Measurements from ENCODE around the gene ARHGAP24. TPM values are rescaled to one million over a fixed set of nuclear protein-coding genes. Genes with fewer than 3 reads are reported as not detected.

The ARHGAP24 gene
- total and polyA plus RNA-seq, 10 of the 15 experiments (the other 5 are each of a cell fraction or from before 2014, with no cell fraction given): 0.10 to 4.2 (median 0.52) TPM

DNA sequence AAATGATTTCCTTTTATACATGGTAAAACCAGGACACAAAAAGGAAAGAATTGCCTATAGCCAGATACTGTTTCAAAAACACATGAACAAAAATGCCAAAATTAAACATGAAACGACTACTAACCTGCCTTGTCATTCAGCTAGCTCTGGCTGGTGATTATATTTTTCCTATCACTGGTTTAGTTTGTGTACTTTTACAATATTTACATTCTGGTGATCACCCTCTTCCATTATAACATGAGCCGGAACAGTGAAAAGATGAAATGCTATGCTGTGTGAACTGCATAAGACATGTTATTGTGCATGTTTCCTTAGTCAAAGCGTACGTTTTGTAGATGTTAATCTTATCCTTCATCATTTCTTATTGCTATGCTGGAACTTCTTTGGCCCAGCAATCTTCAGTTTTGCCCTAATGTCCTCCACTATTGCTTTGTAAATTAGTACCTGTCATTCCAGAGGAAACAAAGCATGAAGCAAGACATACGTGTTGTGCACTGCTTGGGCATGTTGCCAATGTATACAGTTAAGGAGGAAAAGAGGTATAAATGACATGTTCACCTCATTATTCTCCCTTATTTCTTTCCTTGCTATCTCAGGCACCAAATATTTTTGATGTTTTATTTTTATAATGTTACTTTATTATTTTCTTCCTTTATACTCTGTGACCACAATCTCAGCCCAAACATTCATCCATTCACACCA lies 386.3 kb downstream of the ARHGAP24 start:
- ChIA-PET CTCF (interaction anchor here (0.6 kb wide), 1 partner anchor 879 kb away, joined by 3 read pairs; no protein-coding TSS in a partner anchor), SMC1A (ENCODE audit: uncharacterized antibody, unreplicated experiment) (no interaction called here), RAD21 (ENCODE audit: unreplicated experiment) (interaction anchor here (1.6 kb wide), 1 partner anchor 10 kb away, joined by 4 read pairs; no protein-coding TSS in a partner anchor), POLR2A (no interaction called here)
- no peak for ATAC-seq
- intact Hi-C loops (cut with micrococcal nuclease; ENCODE audit: unreplicated experiment): no loop called here
- no peak overlapping the region for H3K4me3 ChIP-seq
- H2AFZ ChIP-seq (ENCODE audit: control insufficient read depth, low read depth, low read length): no peak overlapping the region
- no peaks in the 10 kb centered on the region for H3K4me1 ChIP-seq (ENCODE audit: control insufficient read depth, insufficient read depth, low read length)
- H3K4me2 ChIP-seq (ENCODE audit: control insufficient read depth, insufficient read depth): no peak overlapping the region
- no TSS peak for BruUV-seq (replicated peaks)
- 40% methylated on average over 5 of the region's 5 CpGs for WGBS (ENCODE audit: insufficient coverage, insufficient replicate concordance, low lambda C conversion rate, missing lambda C conversion rate)
- no peaks in the 10 kb centered on the region for H4K20me1 ChIP-seq (ENCODE audit: control insufficient read depth, insufficient read depth)
- DNase-seq (ENCODE audit: low read depth, low spot score): no peak
- H3K36me3 ChIP-seq (ENCODE audit: control insufficient read depth in 2 of 2, insufficient read depth in 2 of 2, low read length in 1 of 2): no peaks in the 10 kb centered on the region
- no peak overlapping the region for H3K9ac ChIP-seq (ENCODE audit: control insufficient read depth, insufficient read depth, low read length)
- H3K79me2 ChIP-seq (ENCODE audit: control insufficient read depth, insufficient read depth, low read length): no peaks in the 10 kb centered on the region
- in situ Hi-C loops (cut with MboI): no loop called here
- no peak for FAIRE-seq
- H3K27me3 ChIP-seq (replicated peaks in 1 of 2; ENCODE audit: control insufficient read depth in 2 of 2, insufficient read depth in 2 of 2, low read length in 1 of 2): no peaks in the 10 kb centered on the region
- no peak overlapping the region for H3K27ac ChIP-seq (ENCODE audit: control insufficient read depth, insufficient read depth)
- no peaks in the 10 kb centered on the region for H3K9me3 ChIP-seq (replicated peaks; ENCODE audit: control insufficient read depth, insufficient read depth, low read length)
- TF ChIP-seq MYC (IDR thresholded peaks at IDR 0.05; ENCODE audit: insufficient read depth, insufficient read length, insufficient replicate concordance, low read length, severe bottlenecking) (no peak), STAT1 (conservative IDR thresholded peaks at IDR 0.05) (no peak), ZNF217 (IDR thresholded peaks at IDR 0.05) (no peak), JUND (IDR thresholded peaks at IDR 0.05; ENCODE audit: low read depth, low read length) (no peak), FOXM1 (IDR thresholded peaks at IDR 0.05; ENCODE audit: low read depth, low read length) (no peak)
- TF ChIP-seq, protein P1, sequence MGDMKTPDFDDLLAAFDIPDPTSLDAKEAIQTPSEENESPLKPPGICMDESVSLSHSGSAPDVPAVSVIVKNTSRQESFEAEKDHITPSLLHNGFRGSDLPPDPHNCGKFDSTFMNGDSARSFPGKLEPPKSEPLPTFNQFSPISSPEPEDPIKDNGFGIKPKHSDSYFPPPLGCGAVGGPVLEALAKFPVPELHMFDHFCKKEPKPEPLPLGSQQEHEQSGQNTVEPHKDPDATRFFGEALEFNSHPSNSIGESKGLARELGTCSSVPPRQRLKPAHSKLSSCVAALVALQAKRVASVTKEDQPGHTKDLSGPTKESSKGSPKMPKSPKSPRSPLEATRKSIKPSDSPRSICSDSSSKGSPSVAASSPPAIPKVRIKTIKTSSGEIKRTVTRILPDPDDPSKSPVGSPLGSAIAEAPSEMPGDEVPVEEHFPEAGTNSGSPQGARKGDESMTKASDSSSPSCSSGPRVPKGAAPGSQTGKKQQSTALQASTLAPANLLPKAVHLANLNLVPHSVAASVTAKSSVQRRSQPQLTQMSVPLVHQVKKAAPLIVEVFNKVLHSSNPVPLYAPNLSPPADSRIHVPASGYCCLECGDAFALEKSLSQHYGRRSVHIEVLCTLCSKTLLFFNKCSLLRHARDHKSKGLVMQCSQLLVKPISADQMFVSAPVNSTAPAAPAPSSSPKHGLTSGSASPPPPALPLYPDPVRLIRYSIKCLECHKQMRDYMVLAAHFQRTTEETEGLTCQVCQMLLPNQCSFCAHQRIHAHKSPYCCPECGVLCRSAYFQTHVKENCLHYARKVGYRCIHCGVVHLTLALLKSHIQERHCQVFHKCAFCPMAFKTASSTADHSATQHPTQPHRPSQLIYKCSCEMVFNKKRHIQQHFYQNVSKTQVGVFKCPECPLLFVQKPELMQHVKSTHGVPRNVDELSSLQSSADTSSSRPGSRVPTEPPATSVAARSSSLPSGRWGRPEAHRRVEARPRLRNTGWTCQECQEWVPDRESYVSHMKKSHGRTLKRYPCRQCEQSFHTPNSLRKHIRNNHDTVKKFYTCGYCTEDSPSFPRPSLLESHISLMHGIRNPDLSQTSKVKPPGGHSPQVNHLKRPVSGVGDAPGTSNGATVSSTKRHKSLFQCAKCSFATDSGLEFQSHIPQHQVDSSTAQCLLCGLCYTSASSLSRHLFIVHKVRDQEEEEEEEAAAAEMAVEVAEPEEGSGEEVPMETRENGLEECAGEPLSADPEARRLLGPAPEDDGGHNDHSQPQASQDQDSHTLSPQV (IDR thresholded peaks at IDR 0.05): no peak
- TF ChIP-seq, protein P2, sequence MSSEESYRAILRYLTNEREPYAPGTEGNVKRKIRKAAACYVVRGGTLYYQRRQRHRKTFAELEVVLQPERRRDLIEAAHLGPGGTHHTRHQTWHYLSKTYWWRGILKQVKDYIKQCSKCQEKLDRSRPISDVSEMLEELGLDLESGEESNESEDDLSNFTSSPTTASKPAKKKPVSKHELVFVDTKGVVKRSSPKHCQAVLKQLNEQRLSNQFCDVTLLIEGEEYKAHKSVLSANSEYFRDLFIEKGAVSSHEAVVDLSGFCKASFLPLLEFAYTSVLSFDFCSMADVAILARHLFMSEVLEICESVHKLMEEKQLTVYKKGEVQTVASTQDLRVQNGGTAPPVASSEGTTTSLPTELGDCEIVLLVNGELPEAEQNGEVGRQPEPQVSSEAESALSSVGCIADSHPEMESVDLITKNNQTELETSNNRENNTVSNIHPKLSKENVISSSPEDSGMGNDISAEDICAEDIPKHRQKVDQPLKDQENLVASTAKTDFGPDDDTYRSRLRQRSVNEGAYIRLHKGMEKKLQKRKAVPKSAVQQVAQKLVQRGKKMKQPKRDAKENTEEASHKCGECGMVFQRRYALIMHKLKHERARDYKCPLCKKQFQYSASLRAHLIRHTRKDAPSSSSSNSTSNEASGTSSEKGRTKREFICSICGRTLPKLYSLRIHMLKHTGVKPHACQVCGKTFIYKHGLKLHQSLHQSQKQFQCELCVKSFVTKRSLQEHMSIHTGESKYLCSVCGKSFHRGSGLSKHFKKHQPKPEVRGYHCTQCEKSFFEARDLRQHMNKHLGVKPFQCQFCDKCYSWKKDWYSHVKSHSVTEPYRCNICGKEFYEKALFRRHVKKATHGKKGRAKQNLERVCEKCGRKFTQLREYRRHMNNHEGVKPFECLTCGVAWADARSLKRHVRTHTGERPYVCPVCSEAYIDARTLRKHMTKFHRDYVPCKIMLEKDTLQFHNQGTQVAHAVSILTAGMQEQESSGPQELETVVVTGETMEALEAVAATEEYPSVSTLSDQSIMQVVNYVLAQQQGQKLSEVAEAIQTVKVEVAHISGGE (CRISPR knock-in tag; IDR thresholded peaks at IDR 0.05): no peak
- TF ChIP-seq, protein P3, sequence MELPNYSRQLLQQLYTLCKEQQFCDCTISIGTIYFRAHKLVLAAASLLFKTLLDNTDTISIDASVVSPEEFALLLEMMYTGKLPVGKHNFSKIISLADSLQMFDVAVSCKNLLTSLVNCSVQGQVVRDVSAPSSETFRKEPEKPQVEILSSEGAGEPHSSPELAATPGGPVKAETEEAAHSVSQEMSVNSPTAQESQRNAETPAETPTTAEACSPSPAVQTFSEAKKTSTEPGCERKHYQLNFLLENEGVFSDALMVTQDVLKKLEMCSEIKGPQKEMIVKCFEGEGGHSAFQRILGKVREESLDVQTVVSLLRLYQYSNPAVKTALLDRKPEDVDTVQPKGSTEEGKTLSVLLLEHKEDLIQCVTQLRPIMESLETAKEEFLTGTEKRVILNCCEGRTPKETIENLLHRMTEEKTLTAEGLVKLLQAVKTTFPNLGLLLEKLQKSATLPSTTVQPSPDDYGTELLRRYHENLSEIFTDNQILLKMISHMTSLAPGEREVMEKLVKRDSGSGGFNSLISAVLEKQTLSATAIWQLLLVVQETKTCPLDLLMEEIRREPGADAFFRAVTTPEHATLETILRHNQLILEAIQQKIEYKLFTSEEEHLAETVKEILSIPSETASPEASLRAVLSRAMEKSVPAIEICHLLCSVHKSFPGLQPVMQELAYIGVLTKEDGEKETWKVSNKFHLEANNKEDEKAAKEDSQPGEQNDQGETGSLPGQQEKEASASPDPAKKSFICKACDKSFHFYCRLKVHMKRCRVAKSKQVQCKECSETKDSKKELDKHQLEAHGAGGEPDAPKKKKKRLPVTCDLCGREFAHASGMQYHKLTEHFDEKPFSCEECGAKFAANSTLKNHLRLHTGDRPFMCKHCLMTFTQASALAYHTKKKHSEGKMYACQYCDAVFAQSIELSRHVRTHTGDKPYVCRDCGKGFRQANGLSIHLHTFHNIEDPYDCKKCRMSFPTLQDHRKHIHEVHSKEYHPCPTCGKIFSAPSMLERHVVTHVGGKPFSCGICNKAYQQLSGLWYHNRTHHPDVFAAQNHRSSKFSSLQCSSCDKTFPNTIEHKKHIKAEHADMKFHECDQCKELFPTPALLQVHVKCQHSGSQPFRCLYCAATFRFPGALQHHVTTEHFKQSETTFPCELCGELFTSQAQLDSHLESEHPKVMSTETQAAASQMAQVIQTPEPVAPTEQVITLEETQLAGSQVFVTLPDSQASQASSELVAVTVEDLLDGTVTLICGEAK (IDR thresholded peaks at IDR 0.05; ENCODE audit: borderline replicate concordance): no peak
